ENCODE measurements around the gene ASB11.
A peak's percentile ranks its signal among the peaks of the same experiment; 100 is the strongest.

ASB11 gene, protein sequence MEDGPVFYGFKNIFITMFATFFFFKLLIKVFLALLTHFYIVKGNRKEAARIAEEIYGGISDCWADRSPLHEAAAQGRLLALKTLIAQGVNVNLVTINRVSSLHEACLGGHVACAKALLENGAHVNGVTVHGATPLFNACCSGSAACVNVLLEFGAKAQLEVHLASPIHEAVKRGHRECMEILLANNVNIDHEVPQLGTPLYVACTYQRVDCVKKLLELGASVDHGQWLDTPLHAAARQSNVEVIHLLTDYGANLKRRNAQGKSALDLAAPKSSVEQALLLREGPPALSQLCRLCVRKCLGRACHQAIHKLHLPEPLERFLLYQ

DNA sequence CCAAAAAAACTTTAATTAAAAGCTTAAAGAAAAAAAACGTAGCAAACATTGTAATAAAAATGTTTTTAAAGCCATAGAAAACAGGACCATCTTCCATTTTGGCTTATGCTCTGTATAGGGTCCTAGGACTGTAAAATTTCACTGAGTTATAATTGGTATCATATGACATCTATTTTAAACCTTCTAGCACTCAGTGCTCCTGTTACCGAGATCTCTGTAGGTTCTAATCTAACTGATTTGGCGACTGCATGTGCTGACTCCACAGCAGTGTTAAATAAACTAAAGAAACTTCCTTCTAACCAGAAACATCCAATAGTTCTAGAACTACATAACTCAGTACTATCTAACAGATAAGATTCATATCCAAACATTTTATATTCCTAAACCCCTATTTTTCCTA is at the start of gene ASB11:
ASB11 (minus strand) TSS at position 132 of the 400 bp plus-strand sequence; CDS start at position 97, 35 bp downstream.
- no peak for DNase-seq (ENCODE audit: low spot score)

DNA sequence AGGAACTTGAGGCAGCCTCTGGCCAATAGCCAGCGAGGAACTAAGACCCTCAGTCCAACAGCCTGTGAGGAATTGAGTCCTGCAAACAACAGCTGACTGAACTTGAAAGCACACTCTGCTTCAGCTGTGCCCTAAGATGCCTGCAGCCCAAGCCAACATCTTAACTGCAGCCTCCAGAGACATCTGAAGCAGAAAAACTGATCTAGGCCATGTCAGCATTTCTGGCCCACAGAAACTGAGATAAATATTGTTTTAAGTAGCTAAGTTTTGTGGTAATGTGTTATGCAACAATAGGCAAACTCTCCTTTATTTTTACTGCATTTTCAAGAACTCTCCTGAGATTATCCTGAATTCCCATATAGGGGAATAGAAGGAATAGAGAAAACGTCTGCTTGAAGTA is 44.3 kb upstream of the ASB11 start:
- DNase-seq (ENCODE audit: low spot score), result no peak

DNA sequence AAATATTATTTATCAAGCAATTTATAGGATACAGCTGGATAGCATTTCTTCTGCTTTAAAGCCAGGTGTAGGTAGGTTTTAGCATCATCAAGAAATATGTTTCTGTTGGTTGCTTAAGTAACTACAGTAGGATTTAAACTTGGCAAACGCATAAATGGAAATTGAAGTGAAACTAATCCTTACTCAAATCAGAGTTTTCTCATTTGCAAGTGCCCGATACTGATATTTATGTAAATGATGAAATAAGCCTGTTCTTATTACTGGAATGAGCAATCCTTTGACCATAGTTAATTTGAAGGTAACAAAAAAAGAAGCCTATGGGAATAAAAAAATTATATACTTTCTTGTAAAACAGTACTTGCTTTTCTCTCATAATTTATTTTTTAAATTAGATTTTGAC is 43.1 kb upstream of the ASB11 start:
- DNase-seq (ENCODE audit: low spot score), result no peak

DNA sequence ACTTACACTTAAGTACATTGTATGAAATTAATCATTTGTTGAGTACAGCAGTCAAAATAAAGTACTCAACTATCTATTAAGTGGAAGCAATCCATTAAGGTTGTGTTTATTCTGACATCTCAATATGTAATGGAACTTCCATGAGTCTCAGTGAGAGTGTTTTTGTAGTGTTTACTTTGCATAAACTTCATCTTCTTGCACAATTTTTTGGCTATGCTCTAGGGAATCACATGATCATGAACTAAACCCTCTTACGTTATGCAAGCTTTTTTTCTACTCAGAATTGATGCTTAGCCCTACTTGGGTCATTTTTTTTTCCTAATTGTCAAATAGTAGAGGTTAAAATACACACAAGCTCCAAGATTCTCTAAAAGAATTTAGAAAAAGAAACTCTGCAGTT is 41.0 kb upstream of the ASB11 start:
- DNase-seq (ENCODE audit: low spot score), result no peak

DNA sequence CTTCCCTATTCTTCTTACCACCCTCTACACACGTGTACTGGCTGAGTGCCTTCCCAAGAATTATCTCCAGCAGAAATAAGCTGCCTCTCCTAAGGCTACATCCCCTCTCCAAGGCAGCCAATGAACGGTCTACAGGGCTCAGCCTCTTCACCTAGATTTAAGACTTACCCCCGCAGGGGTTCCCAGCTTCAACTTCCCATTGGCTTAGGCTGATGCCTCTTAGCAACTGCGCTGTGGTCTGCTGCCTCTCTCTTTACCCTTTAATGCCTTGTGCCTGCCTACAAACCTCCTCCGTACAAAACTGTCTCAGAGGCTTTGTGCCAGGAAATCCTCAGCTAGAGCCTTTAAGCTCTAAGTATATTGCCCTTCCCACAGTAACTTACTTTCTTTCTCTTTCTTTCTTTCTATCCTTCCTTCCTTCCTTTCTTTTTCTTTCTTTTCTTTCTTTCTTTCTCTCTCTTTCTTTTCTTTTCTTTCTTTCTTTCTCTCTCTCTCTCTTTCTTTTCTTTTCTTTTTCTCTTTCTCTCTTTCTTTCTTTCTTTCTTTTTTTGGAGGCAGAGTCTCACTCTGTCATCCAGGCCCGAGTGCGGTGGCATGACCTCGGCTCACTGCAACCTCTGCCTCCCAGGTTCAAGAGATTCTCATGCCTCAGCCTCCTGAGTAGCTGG is 35.0 kb upstream of the ASB11 start:
- DNase-seq (ENCODE audit: low spot score), result no peak

DNA sequence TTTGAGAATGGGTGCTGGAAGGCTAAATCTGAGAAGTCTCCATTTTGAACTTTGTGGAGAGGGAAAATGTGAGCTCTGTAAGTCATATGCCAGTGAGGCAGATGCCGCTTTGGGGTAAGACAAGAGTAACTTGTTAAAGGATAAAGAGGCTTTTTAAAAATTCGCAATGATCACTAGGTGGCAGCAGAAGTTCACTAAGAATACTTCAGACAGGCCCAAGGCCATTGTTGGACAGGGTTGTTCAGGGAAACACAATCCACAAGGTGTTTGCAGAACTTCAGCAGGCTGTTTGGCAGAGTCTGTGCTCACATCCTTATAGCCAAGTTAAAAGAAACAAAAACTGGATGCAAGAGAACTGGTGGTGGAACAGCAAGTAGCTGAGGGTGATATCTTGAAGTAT is 33.6 kb upstream of the ASB11 start:
- peak; percentile 51 for DNase-seq (ENCODE audit: low spot score)

DNA sequence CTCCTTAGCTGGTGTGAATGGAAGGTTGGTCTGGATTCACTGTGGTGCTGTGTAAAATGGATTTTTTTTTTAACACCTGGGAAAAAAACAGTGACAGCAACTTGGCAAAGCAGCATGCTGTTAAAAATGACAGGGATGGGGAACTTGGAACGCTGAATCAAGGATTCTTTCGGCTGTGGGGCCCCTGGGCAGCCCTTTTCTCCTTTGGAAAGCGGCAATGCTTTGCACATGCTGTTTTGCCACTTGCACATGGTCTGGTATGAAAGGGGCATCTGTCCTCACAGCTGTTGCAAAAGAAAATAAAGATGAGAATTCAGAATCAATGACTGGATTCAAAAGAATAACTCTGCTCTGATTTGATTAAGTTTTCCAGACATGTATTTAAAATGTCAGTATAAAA is 30.5 kb upstream of the ASB11 start:
- no peak for DNase-seq (ENCODE audit: low spot score)

DNA sequence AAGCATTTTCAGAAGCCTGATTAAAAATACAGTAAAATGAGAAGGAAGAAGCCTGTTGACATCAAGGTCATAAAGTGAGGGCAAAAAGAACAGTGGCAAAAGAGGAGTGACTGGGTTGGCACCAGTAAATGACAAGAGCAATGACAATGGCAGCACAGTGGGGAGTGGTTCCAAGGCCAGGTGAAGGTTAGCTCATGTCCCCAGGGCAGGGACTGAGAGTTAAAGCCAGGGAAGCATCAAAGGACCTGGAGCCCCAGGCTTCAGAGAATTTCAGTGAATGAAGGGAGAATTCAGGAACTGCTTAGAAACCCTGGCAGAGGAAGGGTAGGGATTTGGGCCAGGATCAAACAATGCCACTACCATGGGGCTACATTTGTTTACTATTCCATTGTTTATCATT is 28.7 kb upstream of the ASB11 start:
- DNase-seq (ENCODE audit: low spot score), result no peak

DNA sequence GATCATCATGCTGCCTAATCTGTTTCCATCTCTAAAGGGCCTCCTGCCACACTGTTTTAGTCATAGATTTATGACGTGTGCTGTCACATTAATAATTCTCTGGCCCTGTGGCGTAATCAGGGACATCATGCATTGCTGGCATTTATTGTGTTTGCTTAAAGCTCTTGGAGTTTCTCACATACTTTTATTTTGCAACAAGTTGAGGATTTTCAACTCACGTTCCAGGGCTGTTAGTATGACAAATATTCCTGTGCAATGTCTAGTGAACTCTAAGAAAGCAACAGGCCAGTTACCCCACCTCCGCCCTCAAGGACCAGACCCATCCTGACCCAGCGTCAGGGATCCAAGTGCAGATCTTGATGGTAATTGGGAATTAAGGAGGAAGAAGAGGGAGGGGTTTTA is 27.6 kb upstream of the ASB11 start:
- DNase-seq (ENCODE audit: low spot score), result peak; percentile 16

DNA sequence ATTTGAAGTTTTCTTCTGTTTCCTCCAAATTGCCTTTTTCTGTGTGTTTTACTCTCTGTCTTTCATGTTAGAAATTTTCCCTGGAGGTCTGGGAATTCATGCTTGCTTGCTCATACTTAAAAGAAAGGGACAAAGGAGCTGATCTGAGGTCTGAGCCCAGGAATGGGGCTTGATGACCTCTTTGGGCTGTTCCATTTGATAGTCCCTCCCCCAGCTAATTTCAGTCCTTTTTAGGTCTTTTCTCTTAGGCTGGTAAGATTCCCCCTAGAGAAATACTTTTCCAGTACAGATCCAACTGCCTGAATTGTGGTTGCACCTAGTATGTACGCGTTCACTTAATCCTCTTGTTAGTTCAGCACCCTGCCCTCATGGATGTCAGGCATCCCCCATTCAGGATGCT is 25.4 kb upstream of the ASB11 start:
- DNase-seq (ENCODE audit: low spot score), result no peak

DNA sequence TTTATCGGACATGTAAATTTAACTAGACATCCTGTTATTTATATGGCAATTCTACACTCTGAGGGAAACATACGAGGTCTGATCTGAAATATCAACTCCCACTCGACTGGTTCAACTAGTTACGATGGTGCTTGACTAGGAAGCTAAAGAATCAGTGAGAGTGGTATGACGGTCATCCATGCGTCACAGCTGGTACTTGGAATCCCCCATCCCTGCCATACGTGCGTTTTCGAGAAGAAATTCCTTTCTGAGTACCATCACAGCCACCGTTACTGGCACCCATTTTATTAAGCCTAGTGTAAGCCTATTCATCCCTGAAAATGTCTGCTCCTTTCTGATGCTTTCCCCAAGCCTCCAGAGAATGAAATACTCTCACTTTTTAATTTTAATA is 20.6 kb upstream of the ASB11 start:
- DNase-seq (ENCODE audit: low spot score), result peak; percentile 29

DNA sequence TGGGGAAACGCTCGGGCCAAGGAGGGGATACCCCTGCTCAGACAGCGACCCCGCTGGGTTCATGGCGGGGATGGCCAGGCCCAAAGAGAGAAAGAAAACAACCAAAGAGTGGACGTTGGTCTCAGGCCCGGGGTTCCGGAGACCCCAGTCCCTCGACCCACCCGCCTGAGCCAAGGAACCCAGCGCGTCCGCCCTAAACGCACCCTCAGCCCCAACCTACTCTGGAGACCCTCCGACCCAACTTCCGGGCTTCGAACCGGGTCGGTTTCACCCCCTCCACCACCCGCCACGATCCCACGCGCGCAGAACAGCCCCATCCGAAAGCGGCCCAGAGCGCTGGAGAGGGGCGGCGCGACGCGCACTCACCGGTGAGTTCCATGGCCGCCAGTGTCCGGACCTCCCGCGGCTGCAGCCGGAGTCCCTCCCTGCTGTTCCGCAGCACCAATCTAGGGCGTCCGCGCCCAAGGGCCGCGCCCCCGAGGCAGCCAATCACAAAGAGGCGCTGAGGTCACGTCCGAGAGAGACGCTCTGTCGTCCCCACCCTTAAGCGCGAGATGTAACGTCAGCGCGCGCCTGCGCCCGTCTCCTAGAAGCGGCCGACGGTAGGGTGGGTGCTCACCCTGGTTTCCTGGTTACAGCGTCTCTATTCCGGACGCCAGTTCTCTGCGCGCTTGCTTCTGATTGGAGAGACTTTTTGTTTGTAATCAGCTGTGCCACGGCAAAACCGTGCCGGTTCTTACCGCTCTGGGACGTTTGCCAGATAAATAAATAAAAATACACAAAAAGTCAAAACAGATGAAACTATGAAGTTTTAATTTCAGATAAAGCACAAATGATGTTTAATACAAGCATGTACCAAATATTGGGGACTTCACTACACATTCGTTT is 19.9 kb upstream of the ASB11 start, which contains the start of gene PIGA:
PIGA (minus strand) TSS at position 389 of the 888 bp plus-strand sequence. CDS start 3,593 bp downstream, outside the sequence.
- peak; percentile 94 for DNase-seq (ENCODE audit: low spot score)

DNA sequence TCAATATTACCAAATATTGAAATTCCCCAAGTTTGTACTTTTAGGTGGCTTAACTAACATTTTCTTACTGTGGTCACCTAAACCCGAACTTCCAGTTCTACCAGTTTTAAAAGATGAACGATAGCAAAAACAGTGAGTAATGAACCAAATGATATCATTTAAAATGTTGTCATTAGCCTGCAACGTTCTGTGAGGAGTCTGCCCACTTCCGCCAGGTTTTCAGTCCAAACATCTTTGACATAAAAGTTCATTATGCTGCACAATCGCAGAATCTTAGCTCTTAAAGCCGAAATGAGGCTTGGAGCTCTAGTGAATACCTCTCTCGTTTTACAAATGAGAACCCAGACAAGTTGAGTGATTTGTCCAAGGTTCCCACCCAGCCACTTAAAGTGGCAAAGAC is 19.1 kb upstream of the ASB11 start:
- DNase-seq (ENCODE audit: low spot score), result no peak

DNA sequence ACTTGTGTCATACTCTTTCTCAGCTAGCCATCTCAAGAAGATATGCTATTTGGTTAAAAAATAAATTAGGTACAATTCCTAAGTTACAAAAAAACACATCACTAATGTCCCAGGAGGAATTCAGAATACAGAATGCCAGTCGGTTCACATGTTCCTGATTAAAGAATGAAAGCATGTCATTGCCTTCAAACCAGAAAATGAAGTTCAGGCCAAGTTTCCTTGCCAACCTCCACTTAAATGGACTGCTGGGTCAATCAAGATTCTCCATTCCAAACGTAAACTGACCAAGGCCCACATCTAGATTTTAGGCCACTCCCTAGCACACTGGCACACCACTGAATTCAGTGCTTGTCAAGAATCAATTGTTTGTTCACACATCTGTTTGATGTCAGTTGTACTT is 13.4 kb upstream of the ASB11 start:
- DNase-seq (ENCODE audit: low spot score), result no peak

DNA sequence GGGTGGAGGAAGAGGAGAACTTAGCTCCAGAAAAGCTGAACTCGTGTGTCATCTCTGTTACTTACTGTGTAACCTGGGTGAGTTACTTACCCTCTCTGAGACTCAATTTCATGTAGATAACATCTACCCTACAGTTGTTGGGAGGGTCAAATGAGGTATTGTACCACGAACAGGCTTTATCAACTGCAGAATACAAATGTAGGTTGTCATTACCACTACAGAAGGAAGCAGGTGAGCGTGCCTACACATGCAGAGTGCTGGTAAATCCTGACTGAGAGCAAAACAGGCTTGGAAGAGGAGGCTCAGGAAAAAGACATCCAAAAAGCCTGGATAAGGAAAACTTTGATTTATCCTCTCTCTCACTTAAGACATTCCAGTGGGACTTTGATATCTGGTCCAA is 12.7 kb upstream of the ASB11 start:
- DNase-seq (ENCODE audit: low spot score), result no peak

DNA sequence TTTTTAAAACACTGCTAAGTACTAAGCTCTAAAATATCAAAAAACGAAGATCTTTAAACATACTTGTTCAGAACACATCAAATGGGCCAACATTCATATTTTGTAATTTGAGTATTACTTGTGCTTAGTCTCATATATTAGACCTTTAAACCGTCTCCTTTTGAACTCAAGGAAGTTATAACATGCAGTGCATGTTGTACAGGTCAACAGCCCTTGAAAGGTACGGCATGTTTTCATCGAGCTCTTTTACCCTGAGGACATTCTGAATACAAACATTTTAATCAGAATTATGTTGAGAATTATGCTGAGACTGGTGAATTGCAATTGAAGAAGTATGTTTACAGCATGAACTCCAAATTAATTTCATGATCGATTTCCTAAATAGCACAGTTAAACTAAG is 7.0 kb upstream of the ASB11 start:
- no peak for DNase-seq (ENCODE audit: low spot score)

DNA sequence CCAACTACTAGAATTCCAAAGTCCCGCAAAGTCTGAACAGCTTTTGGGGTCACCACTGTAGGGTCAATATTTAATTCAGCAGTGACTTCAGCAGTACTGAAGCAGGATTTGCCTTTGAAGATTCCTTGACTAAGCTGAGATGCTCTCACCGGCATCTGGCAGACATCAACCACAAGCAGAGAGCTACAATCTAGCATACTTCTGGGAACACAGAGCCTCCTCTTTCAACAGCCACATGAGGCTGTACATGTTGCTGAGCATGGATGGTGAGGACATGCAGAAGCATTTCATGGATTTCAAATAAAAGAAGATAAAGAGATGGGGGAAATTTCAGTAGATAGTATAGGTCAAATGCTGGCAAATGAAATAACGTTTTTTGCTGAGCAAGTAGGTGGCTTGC is 6.6 kb upstream of the ASB11 start:
- no peak for DNase-seq (ENCODE audit: low spot score)

DNA sequence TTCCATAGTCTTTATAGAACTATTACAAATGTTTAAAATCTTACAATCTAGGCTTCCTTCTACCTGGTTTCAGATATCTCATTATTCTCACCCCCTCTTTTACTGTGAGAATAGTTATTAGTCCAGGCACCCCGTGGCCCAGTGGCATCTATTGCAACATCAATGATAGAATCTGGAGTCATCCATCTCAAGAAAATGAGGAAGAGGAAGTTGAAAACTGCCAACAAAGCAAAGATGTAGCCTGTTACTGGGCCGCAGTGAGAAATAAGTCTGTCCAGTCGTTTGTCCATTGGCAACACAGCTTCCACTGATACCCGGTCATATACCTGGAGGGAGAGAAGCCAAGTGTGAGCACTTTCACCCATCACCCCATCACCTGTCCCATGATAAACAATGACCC is 6.0 kb upstream of the ASB11 start:
- no peak for DNase-seq (ENCODE audit: low spot score)

DNA sequence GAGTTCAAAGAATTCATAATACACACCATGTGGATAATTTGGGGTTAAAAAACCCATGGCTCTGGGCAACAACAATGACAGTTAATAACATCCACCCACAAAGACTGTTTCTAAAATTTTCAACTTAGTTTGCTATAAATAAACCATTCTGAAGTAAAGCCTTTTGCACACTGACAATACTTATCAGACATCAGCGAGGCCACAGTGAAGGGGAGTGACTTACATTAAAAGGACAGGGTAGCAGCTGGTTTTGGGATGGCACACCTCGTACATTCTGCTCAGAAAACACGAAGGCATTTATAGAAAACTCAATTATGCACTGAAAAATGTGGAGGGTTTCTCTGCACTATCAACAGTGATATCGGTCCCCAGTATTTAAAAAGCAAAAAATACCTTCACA is 4.9 kb upstream of the ASB11 start:
- DNase-seq (ENCODE audit: low spot score), result no peak

DNA sequence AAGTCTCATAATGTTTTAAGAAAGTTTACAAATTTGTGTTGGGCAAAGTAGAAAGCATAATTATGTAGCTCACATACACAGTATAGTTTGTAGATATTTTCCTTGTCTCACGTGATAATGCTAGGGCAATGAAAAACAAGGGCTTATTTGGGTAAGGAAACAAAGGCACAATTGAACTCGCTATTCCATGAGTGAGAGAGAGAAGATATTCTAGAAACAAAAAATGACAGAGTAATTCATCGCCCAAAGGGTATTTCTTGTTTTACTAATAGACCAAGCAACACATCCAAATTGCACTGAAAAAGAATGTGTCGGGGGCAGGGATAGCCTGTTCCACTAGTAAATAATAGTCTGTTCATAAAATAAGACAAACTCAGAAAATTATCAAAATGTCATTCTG is 3.6 kb upstream of the ASB11 start:
- DNase-seq (ENCODE audit: low spot score), result no peak

DNA sequence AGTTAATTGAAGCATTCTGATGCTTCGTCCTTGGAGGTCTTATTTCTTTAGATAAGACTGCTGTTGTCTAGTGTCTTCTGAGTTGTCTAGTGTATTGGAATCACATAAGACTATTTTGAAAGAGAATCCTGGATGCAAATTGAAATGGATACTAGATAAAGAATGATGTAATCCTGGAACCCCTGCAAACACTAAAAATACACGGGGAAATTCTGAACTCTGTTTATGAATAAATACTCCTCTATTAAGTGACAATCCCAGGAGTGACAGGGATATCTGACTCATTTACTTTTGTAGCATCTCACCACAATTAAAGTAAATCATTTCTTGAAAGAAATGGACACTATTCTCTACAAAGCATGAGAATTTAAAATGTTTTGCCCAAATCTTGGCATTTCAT is 968 bp downstream of the ASB11 start:
- DNase-seq (ENCODE audit: low spot score), result no peak

DNA sequence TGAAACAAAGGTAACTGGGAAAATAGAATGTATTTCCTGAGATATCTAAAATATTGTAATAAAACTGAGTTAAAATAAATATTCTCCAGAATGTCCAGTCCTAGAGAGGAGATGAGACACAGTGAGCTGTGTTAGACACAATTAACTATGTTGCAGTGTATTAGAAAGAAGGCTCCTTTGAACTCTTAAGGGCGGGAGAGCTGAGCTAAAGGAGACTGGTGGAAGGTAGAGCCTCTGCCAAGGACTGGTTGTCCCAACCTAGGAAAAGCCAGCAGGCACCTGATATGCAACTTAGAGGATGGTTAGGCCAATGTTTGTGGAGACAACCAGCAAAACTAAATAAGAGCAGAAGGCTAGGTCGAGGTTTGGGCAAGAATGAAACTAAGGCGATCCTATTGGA is 4.3 kb downstream of the ASB11 start:
- DNase-seq (ENCODE audit: low spot score), result no peak

DNA sequence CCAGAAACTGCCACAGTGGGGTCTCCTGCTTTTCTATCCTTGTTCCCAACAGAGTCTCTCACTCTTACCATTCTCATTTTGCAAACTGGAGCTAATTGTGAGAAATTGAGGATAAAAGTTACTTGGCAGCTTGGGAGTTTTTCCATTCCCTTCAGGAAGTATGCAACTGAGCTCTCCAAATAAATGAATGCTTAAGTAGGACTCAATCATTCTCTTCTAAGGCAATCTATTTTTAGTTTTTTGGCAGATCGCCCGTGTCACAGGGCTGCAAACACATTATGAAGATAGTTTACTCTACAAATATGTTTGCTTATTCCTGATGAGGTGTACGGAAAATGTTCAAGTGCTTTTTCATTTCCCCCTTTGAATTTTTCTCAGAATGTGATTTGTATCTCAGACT is 5.3 kb downstream of the ASB11 start:
- peak; percentile 12 for DNase-seq (ENCODE audit: low spot score)

Data from AG08396 (cell line).